GM18526 (cell line): ENCODE results near the gene FGFR1OP2.

Source experiments
- POLR2A ChIP-seq: IDR thresholded peaks from 3 replicates; pipeline ENCODE4 v1.6.1; 2011; ENCODE audit not compliant: insufficient read length; ENCODE audit errors: extremely low read depth

FGFR1OP2 gene

GRCh38 chr12:27009881-27010301 lies 71.6 kb downstream of the FGFR1OP2 start:
- TF ChIP-seq POLR2A, result no peak

- TF ChIP-seq POLR2A, result no peak
Observed at GRCh38 chr12:27012239-27012981, 74.1 kb downstream of the FGFR1OP2 start.

- TF ChIP-seq POLR2A, result no peak
Observed at GRCh38 chr12:27012982-27013255, 74.6 kb downstream of the FGFR1OP2 start.

GRCh38 chr12:27013611-27014084 lies 75.4 kb downstream of the FGFR1OP2 start:
- TF ChIP-seq POLR2A, result no peak

GRCh38 chr12:27014085-27014858 lies 76.0 kb downstream of the FGFR1OP2 start, which contains the start of gene TM7SF3:
Gene TM7SF3, minus strand, starts transcription at chr12:27014384. Its CDS starts 216 bp downstream, at chr12:27014168.
- peak; percentile 76 for TF ChIP-seq POLR2A

GRCh38 chr12:27014859-27015729 lies 76.8 kb downstream of the FGFR1OP2 start:
- no peak for TF ChIP-seq POLR2A

- TF ChIP-seq POLR2A, result no peak
Observed at GRCh38 chr12:27015730-27016076, 77.4 kb downstream of the FGFR1OP2 start.
